Lung (tissue), 12 donors: ENCODE measurements around the gene KLF2. TPM values are rescaled to one million over a fixed set of nuclear protein-coding genes. Genes with fewer than 3 reads are reported as not detected.

Experiments
- ATAC-seq: fragments of 200-7000 bp; cut with Tn5 transposase; one replicate; pipeline ENCODE4 v1.9.1; 2020; ENCODE audit warnings: moderate number of reproducible peaks; ENCODE audit not compliant: insufficient read depth, low FRiP score
- DNase-seq, 3 donors: peaks; one replicate each; pipeline ENCODE4 v3.0.0-alpha.2; 2013 to 2017
- H3K27ac ChIP-seq, 2 donors: one replicate each; pipeline ENCODE4 v1.5.1; 2013; ENCODE audit warnings: mild to moderate bottlenecking in 2 of 2, moderate library complexity in 2 of 2, control low read depth in 1 of 2, inconsistent platforms in 1 of 2, low read depth in 1 of 2, low read length in 1 of 2
- H3K27me3 ChIP-seq, 3 donors: one replicate each; pipeline ENCODE4 v1.5.1; 2013; ENCODE audit warnings: low read length in 2 of 3; ENCODE audit not compliant: control insufficient read depth in 3 of 3, insufficient read depth in 3 of 3
- H3K36me3 ChIP-seq, 4 donors: one replicate each; pipeline ENCODE4 v1.5.1; 2013; ENCODE audit warnings: low read length in 4 of 4, mild to moderate bottlenecking in 1 of 4, moderate library complexity in 1 of 4; ENCODE audit not compliant: control insufficient read depth in 4 of 4, insufficient read depth in 4 of 4
- H3K4me1 ChIP-seq, 5 donors: one replicate each; pipeline ENCODE4 v1.5.1; 2013; ENCODE audit warnings: low read length in 5 of 5, mild to moderate bottlenecking in 2 of 5, moderate library complexity in 1 of 5; ENCODE audit not compliant: control insufficient read depth in 5 of 5, insufficient read depth in 5 of 5
- H3K4me3 ChIP-seq: one replicate; pipeline ENCODE4 v1.5.1; 2013; ENCODE audit warnings: mild to moderate bottlenecking, control low read depth, moderate library complexity
- H3K9ac ChIP-seq, 2 donors: one replicate each; pipeline ENCODE4 v1.5.1; 2013; ENCODE audit warnings: low read length in 2 of 2, control low read depth in 1 of 2; ENCODE audit not compliant: insufficient read depth in 1 of 2
- H3K9me3 ChIP-seq, 4 donors: one replicate each; pipeline ENCODE4 v1.5.1; 2013; ENCODE audit warnings: low read length in 3 of 4, mild to moderate bottlenecking in 1 of 4, moderate library complexity in 1 of 4; ENCODE audit not compliant: control insufficient read depth in 4 of 4, insufficient read depth in 3 of 4
- CTCF ChIP-seq: IDR thresholded peaks from 2 replicates; pipeline ENCODE4 v1.5.1; 2012; ENCODE audit warnings: mild to moderate bottlenecking; ENCODE audit errors: control extremely low read depth, extremely low read depth
- WGBS, 2 donors: extraction: QIAGEN DNeasy Blood & Tissue Kit; methylation state at CpG; one replicate each; pipeline ENCODE4 v1.1.7; 2013; 5-methylcytosine and 5-hydroxymethylcytosine counted together
- polyA plus RNA-seq, 2 donors: library from polyadenylated mRNA; stranded (reverse); fragments of 200-250 nt; gene quantifications; one replicate each; pipeline ENCODE4 v1.2.1, GENCODE V29; 2013
- total RNA-seq, 2 donors: library from RNA; depleted of rRNA in 1 of 2; stranded (reverse); fragments of >200 nt in 1 of 2; gene quantifications; one replicate each; pipeline ENCODE4 v1.2.1, GENCODE V29; 2014 to 2021
- donor health status: control.
- donor health status: control.
- donor health status: Bipolar disorder and iron deficiency.
- donor health status: healthy.
- donor health status: DM: yes; HTN: yes; CAD: no.

Gene KLF2
- total and polyA plus RNA-seq, 4 donors: 7.7 to 121 (median 68.3) TPM

GRCh38 chr19:16316506-16316882 lies 8.1 kb upstream of the KLF2 start:
- no peak for DNase-seq
- WGBS, 2 donors: 32 to 40% methylated on average over 3 of the region's 3 CpGs
- ATAC-seq: no peak
- H3K4me3 ChIP-seq: no peak overlapping the region
- TF ChIP-seq CTCF: no peak
- H3K4me1 ChIP-seq: peaks cover 0 to 29% (median 10%) of the 10 kb centered on the region in 5 donors
- H3K27me3 ChIP-seq: no peaks in the 10 kb centered on the region
- peak overlapping the region; percentile 43 to 85 for H3K27ac ChIP-seq
- H3K36me3 ChIP-seq: no peaks in the 10 kb centered on the region
- H3K9me3 ChIP-seq: no peaks in the 10 kb centered on the region
- H3K9ac ChIP-seq: peak overlapping the region in 1 of 2 donors; percentile 20

DNA sequence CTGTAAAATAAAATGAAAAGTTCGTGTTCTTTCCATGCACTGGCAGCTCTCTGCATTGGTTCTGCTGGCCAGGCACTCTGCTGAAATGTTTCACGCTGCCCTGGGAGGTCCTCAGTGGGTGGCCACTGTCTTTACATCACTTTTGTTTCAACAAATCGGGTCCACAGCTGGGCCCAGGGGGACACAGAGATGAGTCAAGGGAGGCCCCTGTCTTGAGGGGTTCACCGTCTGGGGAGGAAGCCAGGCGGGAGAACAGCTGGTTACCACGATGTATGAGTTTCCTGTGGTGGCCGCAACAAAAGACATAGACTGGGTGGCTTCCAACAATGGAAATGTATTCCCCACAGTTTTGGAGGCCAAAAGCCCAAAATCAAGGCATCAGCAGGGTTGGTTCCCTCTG lies 5.1 kb upstream of the KLF2 start:
- DNase-seq: peak; percentile 62 to 71 (median 67)
- WGBS, 2 donors: 25 to 51% methylated on average over 7 of the region's 7 CpGs
- Histone ChIP-seq H3K27ac (peak overlapping the region in 1 of 2 donors; percentile 32), H3K27me3 (peaks cover 0 to 21% (median 0%) of the 10 kb centered on the region in 3 donors), H3K36me3 (no peaks in the 10 kb centered on the region), H3K4me1 (peaks cover 0 to 32% (median 12%) of the 10 kb centered on the region in 5 donors), H3K9ac (no peak overlapping the region), H3K9me3 (no peaks in the 10 kb centered on the region), H3K4me3 (no peak overlapping the region)
- TF ChIP-seq CTCF: no peak
- ATAC-seq: no peak

- no peak for TF ChIP-seq CTCF
- peaks cover 0 to 21% (median 0%) of the 10 kb centered on the region in 3 donors for H3K27me3 ChIP-seq
- 98% methylated on average over 3 of the region's 3 CpGs for WGBS, 2 donors
- no peak overlapping the region for H3K9ac ChIP-seq
- peaks cover 0 to 3% (median 0%) of the 10 kb centered on the region in 4 donors for H3K36me3 ChIP-seq
- H3K4me1 ChIP-seq: peaks cover 0 to 25% (median 7%) of the 10 kb centered on the region in 5 donors
- no peak overlapping the region for H3K27ac ChIP-seq
- DNase-seq (no peak), ATAC-seq (no peak)
- H3K4me3 ChIP-seq: no peak overlapping the region
- no peaks in the 10 kb centered on the region for H3K9me3 ChIP-seq
Measured at GRCh38 chr19:16320987-16321386, 3.6 kb upstream of the KLF2 start.

DNA sequence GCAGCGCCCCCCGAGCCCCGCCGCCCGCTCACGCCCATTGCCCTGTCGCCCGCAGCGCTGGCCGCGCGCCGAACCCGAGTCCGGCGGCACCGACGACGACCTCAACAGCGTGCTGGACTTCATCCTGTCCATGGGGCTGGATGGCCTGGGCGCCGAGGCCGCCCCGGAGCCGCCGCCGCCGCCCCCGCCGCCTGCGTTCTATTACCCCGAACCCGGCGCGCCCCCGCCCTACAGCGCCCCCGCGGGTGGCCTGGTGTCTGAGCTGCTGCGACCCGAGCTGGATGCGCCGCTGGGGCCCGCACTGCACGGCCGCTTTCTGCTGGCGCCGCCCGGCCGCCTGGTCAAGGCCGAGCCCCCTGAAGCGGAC lies 518 bp downstream of the KLF2 start:
- H3K36me3 ChIP-seq: peaks cover 0 to 12% (median 8%) of the 10 kb centered on the region in 4 donors
- peak overlapping the region; percentile 98 to 99 for H3K27ac ChIP-seq
- peak overlapping the region; percentile 82 for H3K4me3 ChIP-seq
- 0 to 2% methylated on average over 12 to 52 of the region's 52 CpGs for WGBS, 2 donors
- H3K9me3 ChIP-seq: no peaks in the 10 kb centered on the region
- H3K27me3 ChIP-seq: peaks cover 0 to 25% (median 0%) of the 10 kb centered on the region in 3 donors
- no peak for TF ChIP-seq CTCF
- no peak overlapping the region for H3K9ac ChIP-seq
- H3K4me1 ChIP-seq: peaks cover 0 to 29% (median 6%) of the 10 kb centered on the region in 5 donors
- ATAC-seq: peak; percentile 2
- DNase-seq: peak in 1 of 3 donors; percentile 55
